HG03025 (cell line): ENCODE results near the gene ANKRD53.
"Not testable (repeated sequence)": the region's sequence is repeated elsewhere in the genome, so short reads cannot be mapped to it uniquely, and the experiment has no call there.

Source experiments
- ATAC-seq: cut with Tn5 transposase; IDR thresholded peaks from one replicate; pipeline ENCODE4 v1.9.1; 2021; ENCODE audit warnings: mild to moderate bottlenecking, moderate library complexity; ENCODE audit not compliant: unreplicated experiment, low FRiP score

ANKRD53 gene

GRCh38 chr2:70988726-70989648, 10.6 kb downstream of the ANKRD53 start:
- no peak for ATAC-seq

DNA sequence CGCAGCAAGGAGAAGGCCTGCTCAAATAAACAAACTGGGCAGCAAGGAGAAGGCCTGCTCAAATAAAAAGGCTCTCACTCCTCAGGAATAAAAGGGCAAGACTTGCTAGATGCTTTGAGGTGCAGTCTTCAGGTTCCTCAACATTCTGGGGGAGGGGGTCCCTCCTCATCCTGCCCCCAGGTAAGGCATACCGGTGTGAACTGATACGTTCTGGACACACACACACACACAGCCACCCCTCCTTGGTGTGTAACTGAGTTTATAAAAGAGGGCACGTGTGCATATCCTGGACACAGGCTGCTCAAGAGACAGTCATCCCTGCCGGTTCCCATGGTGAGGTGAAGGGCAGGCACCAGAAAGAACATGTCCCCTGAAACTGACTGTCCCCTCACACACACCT, 11.8 kb downstream of the ANKRD53 start:
- ATAC-seq = no peak

- ATAC-seq = no peak
Observed at GRCh38 chr2:70991142-70991541, 12.7 kb downstream of the ANKRD53 start.

DNA sequence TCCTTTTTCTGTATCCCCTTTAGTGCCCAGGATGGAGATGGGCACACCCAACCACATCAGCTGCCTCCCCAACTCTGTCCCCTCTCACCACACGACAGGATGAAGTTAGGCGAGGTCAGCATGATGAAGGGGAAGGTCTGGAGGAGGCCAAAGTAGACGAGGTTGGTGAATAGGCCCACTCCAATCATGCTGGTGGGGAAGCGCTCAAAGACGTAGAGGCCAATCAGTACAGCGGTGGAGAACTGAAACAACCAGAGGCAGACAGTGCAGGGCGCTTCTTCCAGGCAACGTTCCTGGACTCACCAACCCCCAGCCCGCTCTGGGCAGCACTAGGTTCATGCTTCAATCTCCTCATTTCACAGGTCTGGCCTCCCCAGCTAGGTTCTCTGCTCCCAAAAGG, 13.3 kb downstream of the ANKRD53 start:
- ATAC-seq = no peak

DNA sequence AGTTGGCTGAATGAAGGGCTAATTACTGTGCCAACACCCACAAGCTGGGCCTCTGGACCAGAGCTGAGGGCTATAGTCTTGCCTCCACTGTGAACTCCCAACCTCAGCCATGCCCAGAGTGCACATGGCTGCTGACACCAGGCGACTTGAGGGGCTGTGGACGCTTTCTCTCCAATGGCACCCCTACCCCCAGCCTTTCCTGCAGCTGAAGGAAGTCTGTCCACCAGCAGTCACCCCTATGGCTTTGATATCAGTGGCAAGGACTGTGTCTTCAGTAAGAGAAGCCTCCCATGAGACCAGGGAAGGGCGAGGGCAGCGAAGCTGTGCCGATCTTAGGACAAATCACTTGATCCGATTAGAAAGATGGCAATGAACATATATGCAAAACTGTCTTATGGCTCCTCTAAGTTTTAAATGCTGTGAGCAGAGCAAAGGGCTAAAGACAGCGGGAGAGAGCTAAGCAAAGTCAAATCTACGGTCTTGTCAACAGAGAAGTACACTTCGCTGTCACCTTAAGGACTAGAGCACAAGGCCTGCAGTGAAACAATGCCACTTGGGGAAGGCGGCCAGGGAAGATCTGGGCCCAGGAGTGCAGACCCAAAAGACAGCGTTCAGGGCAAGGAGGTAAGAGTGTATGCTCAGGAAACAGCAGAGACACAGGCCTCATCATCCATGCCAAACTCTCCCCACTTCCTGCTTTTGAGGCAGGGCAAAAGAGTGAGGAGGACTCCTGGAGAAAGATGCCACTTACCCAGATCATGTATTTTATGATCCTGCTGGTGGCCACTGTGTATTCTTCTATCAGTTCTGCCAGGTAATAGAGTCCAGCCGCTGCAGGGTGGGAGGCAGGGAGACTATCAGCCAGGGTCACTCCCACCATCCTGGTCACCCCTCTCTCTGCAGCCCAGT, 14.8 kb downstream of the ANKRD53 start:
- ATAC-seq = no peak

GRCh38 chr2:70994009-70994698, 15.7 kb downstream of the ANKRD53 start:
- ATAC-seq = peak; percentile 28

DNA sequence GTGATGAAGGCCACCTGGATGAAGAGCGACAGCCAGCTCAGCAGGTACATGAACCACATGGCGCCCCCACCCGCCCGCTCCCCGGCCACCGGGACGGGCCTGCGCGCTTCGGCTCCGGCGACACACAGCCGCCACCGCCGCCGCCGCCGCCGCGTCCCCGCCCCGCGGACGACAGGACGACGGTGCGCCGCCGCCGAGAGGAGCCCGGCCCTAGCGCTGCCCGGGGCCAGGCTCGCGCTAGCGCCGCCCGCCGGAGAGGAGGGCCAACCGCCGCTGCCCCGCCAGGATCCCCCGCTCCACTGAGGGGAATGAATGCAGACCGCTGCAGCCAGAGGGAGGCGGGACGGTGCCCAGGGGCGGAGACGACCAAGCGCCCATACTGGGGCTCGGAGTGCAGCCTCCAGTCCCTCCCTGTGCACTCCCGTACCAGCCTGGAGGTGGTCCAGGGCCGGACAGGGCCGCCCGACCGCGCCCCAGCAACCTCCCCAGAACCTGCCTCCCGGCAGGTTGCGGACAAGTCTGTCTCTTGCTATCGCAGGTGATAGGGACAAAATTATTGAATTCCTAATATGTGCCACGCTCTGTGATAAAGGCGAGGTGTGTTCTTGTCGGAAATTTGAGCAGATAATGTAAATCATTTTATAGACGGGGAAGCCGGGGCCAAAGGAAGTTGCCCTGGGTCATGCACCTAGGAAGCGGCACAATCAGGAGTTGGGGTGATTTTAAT, 16.4 kb downstream of the ANKRD53 start, which contains the start of gene TEX261:
TEX261 (minus strand) TSS at position 175 of the 727 bp plus-strand sequence; CDS start at position 59, 116 bp downstream.
- ATAC-seq = peak; percentile 93

DNA sequence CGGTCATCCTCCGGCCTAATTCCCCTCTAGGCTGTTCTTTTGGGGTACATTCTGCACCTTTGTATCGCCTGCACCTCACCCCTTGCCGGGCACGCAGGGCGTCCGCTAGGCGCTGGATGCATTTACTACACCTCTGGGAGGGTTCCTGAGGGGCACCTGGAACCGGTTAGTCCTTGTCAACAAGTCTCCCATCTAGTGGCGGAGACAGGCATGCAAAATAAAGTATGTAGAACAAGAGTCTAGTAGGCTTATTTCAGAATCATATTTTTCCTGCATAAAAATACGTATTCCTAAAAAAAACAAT, 16.9 kb downstream of the ANKRD53 start:
- no peak for ATAC-seq

- ATAC-seq = not testable (repeated sequence)
Observed at GRCh38 chr2:70998885-70999284, 20.5 kb downstream of the ANKRD53 start.

DNA sequence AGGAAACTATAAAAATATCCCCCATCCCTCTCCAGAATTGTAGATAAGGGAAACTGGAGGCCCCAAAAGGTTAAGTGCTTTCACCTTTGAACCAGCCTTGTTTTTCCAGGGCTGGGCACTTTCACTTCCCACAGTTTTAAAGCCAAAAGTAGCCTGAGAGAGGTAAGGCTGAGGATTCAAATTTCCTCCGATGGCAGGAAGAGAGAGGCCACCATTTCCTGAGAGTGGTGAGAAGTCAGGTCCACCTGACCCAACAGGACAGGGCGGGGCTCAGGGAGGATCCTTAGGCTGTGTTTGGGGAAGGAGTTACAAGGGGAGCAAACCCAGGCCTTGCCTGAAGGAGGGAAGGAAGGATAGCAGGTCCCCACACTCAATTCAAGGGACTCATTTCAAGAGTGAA, 20.9 kb downstream of the ANKRD53 start:
- no peak for ATAC-seq

DNA sequence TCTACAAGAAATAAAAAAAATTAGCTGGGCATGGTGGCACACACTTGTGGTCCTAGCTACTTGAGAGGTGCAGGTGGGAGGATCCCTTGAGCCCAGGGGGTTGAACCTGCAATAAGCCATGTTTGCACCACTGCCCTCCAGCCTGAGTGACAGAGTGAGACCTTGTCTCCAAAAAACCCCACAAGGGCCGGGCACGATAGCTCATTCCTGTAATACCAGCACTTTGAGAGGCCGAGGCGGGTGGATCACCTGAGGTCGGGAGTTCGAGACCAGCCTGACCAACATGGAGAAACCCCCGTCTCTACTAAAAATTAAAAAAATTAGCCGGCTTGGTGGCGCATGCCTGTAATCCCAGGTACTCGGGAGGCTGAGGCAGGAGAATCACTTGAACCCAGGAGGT, 21.5 kb downstream of the ANKRD53 start:
- ATAC-seq = not testable (repeated sequence)

DNA sequence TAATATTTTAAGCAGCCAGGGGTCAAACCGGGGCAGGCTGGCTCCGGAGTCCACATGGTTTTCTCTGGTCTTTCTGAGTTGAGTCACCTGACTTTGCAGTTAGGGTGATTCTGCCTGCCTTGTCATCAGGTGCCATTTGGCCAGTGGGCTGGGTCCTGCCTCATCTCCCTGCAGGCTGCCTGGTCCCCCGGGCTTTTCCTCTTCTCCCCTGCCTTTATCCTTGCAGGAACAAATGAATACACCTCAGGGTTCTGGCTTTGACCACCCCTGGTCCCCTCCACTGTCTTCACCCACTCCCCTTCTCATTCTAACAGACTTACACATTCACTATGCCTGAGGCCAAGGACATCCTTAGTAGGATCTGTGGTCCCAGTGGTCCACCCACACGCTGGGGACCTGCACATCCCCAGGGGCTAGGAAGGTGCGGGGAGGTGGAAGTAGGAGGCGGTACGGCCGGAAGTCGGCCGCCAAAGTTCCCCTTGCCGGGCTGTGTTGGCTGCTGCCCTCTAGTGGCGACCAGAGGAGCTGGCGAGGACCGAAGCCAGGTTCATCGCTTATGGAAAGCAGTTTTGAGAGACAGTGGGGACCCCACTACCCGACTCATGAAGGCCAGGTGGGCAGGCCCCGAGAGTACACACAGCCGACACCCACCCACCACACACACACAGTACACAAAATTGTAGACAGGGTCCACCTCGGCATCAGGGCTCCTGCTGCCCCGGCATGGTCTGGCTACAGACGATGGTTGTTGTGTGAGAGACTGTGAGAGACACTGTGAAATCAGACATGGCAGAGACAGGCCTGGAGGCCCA, 22.6 kb downstream of the ANKRD53 start:
- peak; percentile 70 for ATAC-seq

GRCh38 chr2:71001592-71001927, 23.1 kb downstream of the ANKRD53 start:
- ATAC-seq = no peak

DNA sequence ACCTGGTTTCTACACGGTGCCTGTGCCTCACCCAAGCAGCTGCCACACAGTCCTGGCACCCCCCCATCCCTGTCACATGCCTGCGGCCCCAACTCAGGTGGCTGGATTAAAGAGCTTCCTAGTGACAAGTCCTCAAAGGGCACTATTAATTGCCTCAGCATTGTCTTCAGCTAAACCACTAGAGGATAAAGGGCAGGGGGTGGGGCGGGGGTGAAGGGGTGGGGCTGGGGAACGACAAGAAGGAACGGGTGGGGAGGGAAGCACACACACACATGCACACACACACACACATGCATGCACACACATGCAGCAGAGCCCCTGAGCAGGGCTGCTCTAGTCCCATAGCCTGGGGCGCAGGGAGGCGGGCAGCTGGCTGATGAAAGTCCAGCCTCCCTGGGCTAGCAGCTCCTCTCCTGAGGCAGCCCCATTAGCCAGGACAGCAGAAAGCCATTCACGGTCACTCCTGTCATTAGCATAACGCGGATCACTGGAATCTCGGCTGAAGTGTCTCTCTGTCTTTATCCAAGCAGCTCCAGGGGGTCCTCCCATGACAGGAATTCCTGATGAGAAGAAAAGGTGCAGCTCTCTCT, 23.6 kb downstream of the ANKRD53 start:
- ATAC-seq = no peak

DNA sequence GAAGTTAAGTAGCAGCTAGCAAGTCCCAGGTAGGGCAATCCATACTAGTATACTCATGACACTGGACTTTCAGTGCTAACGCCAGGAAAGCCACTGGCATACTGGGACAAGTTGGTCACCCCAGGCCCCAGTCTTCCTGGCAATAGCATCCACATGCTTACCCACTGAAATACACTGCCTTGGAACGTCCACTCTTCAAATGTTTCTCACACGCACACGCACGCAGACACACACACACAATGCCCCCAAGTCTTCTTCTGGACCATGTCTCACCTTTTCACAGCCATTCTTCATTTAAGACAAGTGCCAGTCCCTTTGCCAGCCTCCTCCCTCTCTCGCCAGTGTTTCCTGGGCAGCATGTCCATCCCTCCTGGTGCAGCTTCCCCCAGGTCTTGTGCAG, 25.0 kb downstream of the ANKRD53 start:
- no peak for ATAC-seq

DNA sequence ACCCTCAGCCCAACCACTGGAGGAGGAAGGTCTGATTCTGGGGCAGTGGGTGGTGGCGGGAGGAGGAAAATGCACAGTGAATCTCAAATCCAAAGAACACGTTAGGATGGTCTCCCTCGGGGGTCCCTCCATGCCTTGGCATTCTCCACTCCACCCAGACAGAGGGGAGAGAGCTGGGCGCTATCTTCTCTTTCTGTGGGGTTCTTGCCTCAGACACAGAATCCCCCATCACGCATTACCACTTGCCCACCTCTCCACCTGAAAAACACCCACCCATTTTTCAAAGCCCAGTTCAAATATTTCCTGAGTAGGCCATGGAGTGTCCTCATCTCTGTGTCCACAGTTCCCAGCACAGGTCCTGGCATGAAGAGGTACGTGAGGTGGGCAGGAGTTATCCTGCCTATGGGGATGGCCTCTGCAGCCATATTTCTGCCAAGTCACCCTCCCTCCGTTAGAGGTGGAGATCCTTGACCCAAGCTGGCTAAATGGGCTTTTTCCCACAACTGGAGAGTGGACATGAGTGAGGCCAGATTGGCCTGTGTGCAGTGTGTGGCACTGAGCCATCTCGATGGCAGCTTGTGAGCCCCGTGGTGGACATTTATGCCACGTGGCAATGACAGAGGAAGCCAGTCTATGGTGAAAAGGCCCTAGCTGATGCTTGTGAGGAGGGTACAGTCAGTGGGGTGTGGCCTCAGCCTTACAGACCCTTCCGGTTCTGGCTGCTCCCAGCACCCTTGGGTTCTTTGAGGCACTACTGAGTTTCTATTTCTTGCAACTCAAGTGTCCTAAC, 25.7 kb downstream of the ANKRD53 start:
- no peak for ATAC-seq

- ATAC-seq = no peak
Observed at GRCh38 chr2:71004857-71005256, 26.4 kb downstream of the ANKRD53 start.
